Ovary (tissue), 9 donors: ENCODE results near the gene CPOX. TPM values are rescaled to one million over a fixed set of nuclear protein-coding genes. Genes with fewer than 3 reads are reported as not detected.

Experiments used
- DNase-seq, 5 donors: peaks; one replicate each; pipeline ENCODE4 v3.0.0-alpha.2; 2019 to 2020
- H3K27ac ChIP-seq, 2 donors: fragments of 200-600 bp; one replicate each; pipeline versions ENCODE4 v1.5.1 to v1.8.0; 2019 to 2022
- H3K27me3 ChIP-seq: fragments of 200-600 bp; one replicate; pipeline ENCODE4 v1.8.0; 2022
- H3K36me3 ChIP-seq: fragments of 200-600 bp; sonication (generic); one replicate; pipeline ENCODE4 v1.5.1; 2019
- H3K4me1 ChIP-seq: one replicate; pipeline ENCODE4 v1.8.1; 2013; ENCODE audit warnings: mild to moderate bottlenecking, moderate library complexity; ENCODE audit not compliant: insufficient read depth
- H3K4me3 ChIP-seq: fragments of 200-600 bp; sonication (generic); one replicate; pipeline ENCODE4 v1.5.1; 2017
- H3K9me3 ChIP-seq, 2 donors: fragments of 200-600 bp in 1 of 2; sonication (generic) in 1 of 2; one replicate each; pipeline versions ENCODE4 v1.5.1 to v1.8.1; 2013 to 2019; ENCODE audit warnings: mild to moderate bottlenecking in 1 of 2, moderate library complexity in 1 of 2
- CTCF ChIP-seq, 3 donors: fragments of 450-650 bp in 2 of 3; fragments of 200-600 bp in 1 of 3; IDR thresholded peaks; one replicate each; pipeline versions ENCODE4 v1.5.1 to v1.8.0; 2016 to 2022; ENCODE audit warnings: antibody characterized with exemption in 3 of 3, mild to moderate bottlenecking in 1 of 3
- EP300 ChIP-seq: sonication (generic); formaldehyde crosslinking; IDR thresholded peaks from one replicate; pipeline ENCODE4 v1.6.1; 2017; ENCODE audit warnings: antibody characterized with exemption
- POLR2A ChIP-seq: fragments of 450-650 bp; IDR thresholded peaks from one replicate; pipeline ENCODE4 v1.6.1; 2017; ENCODE audit warnings: antibody characterized with exemption, mild to moderate bottlenecking, moderate library complexity
- WGBS, 3 donors: extraction: QIAGEN DNeasy Blood & Tissue Kit in 1 of 3; methylation state at CpG; one replicate each; pipeline versions ENCODE4 v1.1.5 to v1.1.7; 2013 to 2017; 5-methylcytosine and 5-hydroxymethylcytosine counted together
- intact Hi-C, 4 donors: fragments of 100-400 bp; cut with DNase I; formaldehyde crosslinking; loops; one replicate each; pipeline versions ENCODE4 v1.11.0 to v1.15.1; 2022 to 2023
- polyA plus RNA-seq, 2 donors: library from polyadenylated mRNA; stranded (reverse); fragments of 200-250 nt in 1 of 2; fragments of 350-450 nt in 1 of 2; fragmentation: Illumina TruSeq in 1 of 2; extraction: RNeasy Lipid Tissue Mini Kit (QIAGEN cat#74804) in 1 of 2; gene quantifications; one replicate each; pipeline ENCODE4 v1.2.3, GENCODE V29; 2013 to 2014
- total RNA-seq, 7 donors: library from RNA; depleted of rRNA in 2 of 7; stranded (reverse); fragments of >200 nt in 2 of 7; fragmentation: NEBNext Ultra II Directional in 3 of 7; extraction: Animal tissue kit (Norgen Biotek cat#: 25700) in 3 of 7; gene quantifications; one replicate each; pipeline versions ENCODE4 v1.1.0 to v1.2.4, GENCODE V29; 2016 to 2023
- donor health status: DM: no; HTN: no; CAD: no; lungs with moderate emphysema.
- donor health status: DM: no; HTN: no; CAD: no.
- donor health status: Bipolar disorder and iron deficiency.
- donor health status: DM: yes; HTN: yes; CAD: no.
- donor health status: DM: no; HTN: no; CAD: no.
- donor health status: DM: yes; HTN: yes; CAD: no.

Gene CPOX
- total and polyA plus RNA-seq, 9 donors, result 10.6 to 19.9 (median 15.7) TPM

- DNase-seq, result no peak
Measured at GRCh38 chr3:98530676-98531075, 62.7 kb downstream of the CPOX start.

GRCh38 chr3:98529856-98530459, 63.5 kb downstream of the CPOX start:
- TF ChIP-seq EP300, result no peak
- no peak for TF ChIP-seq POLR2A
- no peak for TF ChIP-seq CTCF (IDR thresholded peaks at IDR 0.05)
- Histone ChIP-seq H3K4me1 (no peaks in the 10 kb centered on the region), H3K36me3 (no peaks in the 10 kb centered on the region), H3K9me3 (no peaks in the 10 kb centered on the region), H3K27ac (no peak overlapping the region), H3K27me3 (no peaks in the 10 kb centered on the region), H3K4me3 (no peak overlapping the region)
- DNase-seq, result no peak
- 89 to 91% (median 90%) methylated on average over 8 of the region's 8 CpGs for WGBS, 3 donors
- intact Hi-C loops, result no loop called here

More at GRCh38 chr3:98530676-98531075, 62.7 kb downstream of the CPOX start:
- no peak overlapping the region for H3K4me3 ChIP-seq
- H3K4me1 ChIP-seq, result no peaks in the 10 kb centered on the region
- intact Hi-C loops, result no loop called here
- H3K9me3 ChIP-seq, result no peaks in the 10 kb centered on the region
- WGBS, 3 donors, result 78 to 88% (median 79%) methylated on average over 2 of the region's 2 CpGs
- H3K27me3 ChIP-seq, result no peaks in the 10 kb centered on the region
- H3K27ac ChIP-seq, result no peak overlapping the region
- H3K36me3 ChIP-seq, result no peaks in the 10 kb centered on the region
- TF ChIP-seq EP300 (no peak), CTCF (IDR thresholded peaks at IDR 0.05) (no peak), POLR2A (no peak)

Other genes starting within 250 kb of the CPOX start
- gene OR5K4, start 239.8 kb downstream of the CPOX start, total RNA-seq, result not detected
- gene OR5K4, start 239.8 kb downstream of the CPOX start, polyA plus RNA-seq, result not detected
- not detected for gene OR5K3, start 202.9 kb downstream of the CPOX start, total RNA-seq
- gene OR5K3, start 202.9 kb downstream of the CPOX start, polyA plus RNA-seq, result not detected
- not detected for gene OR5K1, start 130.4 kb downstream of the CPOX start, total RNA-seq
- gene OR5K1, start 130.4 kb downstream of the CPOX start, polyA plus RNA-seq, result not detected
- gene OR5K2, start 95.9 kb downstream of the CPOX start, total RNA-seq, result not detected
- gene OR5K2, start 95.9 kb downstream of the CPOX start, polyA plus RNA-seq, result not detected
- 100 to 1,000 TPM in 2 of 7 donors, 10 to 100 TPM in 5; 82.5 to 155 (median 93.4) TPM for gene CLDND1, start 70.7 kb downstream of the CPOX start, total RNA-seq
- gene CLDND1, start 70.7 kb downstream of the CPOX start, polyA plus RNA-seq, result 10 to 100 TPM; 75.3 to 98.9 TPM
- gene GPR15, start 61.6 kb downstream of the CPOX start, total RNA-seq, result under 1 TPM in 1 of 7 donors, not detected in 6; 0.23 TPM
- gene GPR15, start 61.6 kb downstream of the CPOX start, polyA plus RNA-seq, result not detected
- gene ST3GAL6, start 169.7 kb upstream of the CPOX start, total RNA-seq, result 10 to 100 TPM in 2 of 7 donors, 1 to 10 TPM in 5; 1.9 to 16.7 (median 3.7) TPM
- gene ST3GAL6, start 169.7 kb upstream of the CPOX start, polyA plus RNA-seq, result 1 to 10 TPM; 2.0 to 4.4 TPM